IMR-90 (cell line): Measurements from ENCODE around the gene HS3ST5. TPM values are rescaled to one million over a fixed set of nuclear protein-coding genes. Genes with fewer than 3 reads are reported as not detected.

Source experiments
- ATAC-seq: fragments of 200-7000 bp; cut with Tn5 transposase; 2 replicates; pipeline ENCODE4 v1.9.1; 2020; ENCODE audit warnings: low read depth, mild to moderate bottlenecking, moderate library complexity
- BruUV-seq: library from RNA; stranded (reverse); fragments of 400-500 nt; replicated peaks from 2 replicates; lab custom pipeline; 2021; lab: Mats Ljungman, UMichigan
- CTCF ChIA-PET: fragments of 300-600 bp; formaldehyde crosslinking; extraction: SDS; loops from one replicate; lab custom pipeline; 2021; ENCODE audit warnings: antibody characterized with exemption; lab: Yijun Ruan, JAX
- POLR2A ChIA-PET: fragments of 300-600 bp; sonication (Branson Sonifier 250); formaldehyde crosslinking; loops from one replicate; lab custom pipeline; 2022; ENCODE audit warnings: antibody characterized with exemption; ENCODE audit not compliant: unreplicated experiment; lab: Charles Lee
- DNase-seq: peaks from one replicate; pipeline ENCODE4 v3.0.0; 2013
- H2AFZ ChIP-seq: replicated peaks from 2 replicates; pipeline ENCODE3; 2013; ENCODE audit warnings: low read length, mild to moderate bottlenecking; ENCODE audit not compliant: poor library complexity
- H2AK5ac ChIP-seq: 2 replicates; pipeline ENCODE4 v1.6.1; 2013; ENCODE audit warnings: low read depth, low read length, inconsistent platforms
- H2AK9ac ChIP-seq: replicated peaks from 2 replicates; pipeline ENCODE3; 2013; ENCODE audit warnings: mild to moderate bottlenecking, low read depth, low read length, moderate library complexity; ENCODE audit not compliant: poor library complexity
- H2BK120ac ChIP-seq: 2 replicates; pipeline ENCODE4 v1.6.1; 2013; ENCODE audit warnings: low read depth, low read length, inconsistent platforms
- H2BK15ac ChIP-seq: 3 replicates; pipeline ENCODE4 v1.6.1; 2013; ENCODE audit warnings: low read depth, low read length, inconsistent platforms
- H2BK20ac ChIP-seq: 2 replicates; pipeline ENCODE4 v1.6.1; 2013; ENCODE audit warnings: low read depth, mild to moderate bottlenecking, inconsistent platforms, low read length, moderate library complexity
- H2BK5ac ChIP-seq: 2 replicates; pipeline ENCODE4 v1.6.1; 2013; ENCODE audit warnings: mild to moderate bottlenecking, low read depth, low read length, inconsistent platforms; ENCODE audit not compliant: poor library complexity, severe bottlenecking
- H3K14ac ChIP-seq: replicated peaks from 2 replicates; pipeline ENCODE4 v1.6.1; 2013; ENCODE audit warnings: low read depth, low read length, inconsistent platforms
- H3K18ac ChIP-seq: 2 replicates; pipeline ENCODE4 v1.6.1; 2013; ENCODE audit warnings: low read depth, low read length, control low read depth
- H3K23ac ChIP-seq: 2 replicates; pipeline ENCODE4 v1.6.1; 2013; ENCODE audit warnings: low read depth, low read length, inconsistent platforms
- H3K27ac ChIP-seq: 2 replicates; pipeline ENCODE4 v1.5.1; 2013; ENCODE audit warnings: mild to moderate bottlenecking, control low read depth, low read length; ENCODE audit not compliant: insufficient read depth
- H3K27me3 ChIP-seq: 2 replicates; pipeline ENCODE4 v1.6.1; 2013; ENCODE audit warnings: low read length; ENCODE audit not compliant: control insufficient read depth, insufficient read depth
- H3K36me3 ChIP-seq: 2 replicates; pipeline ENCODE4 v1.6.1; 2013; ENCODE audit warnings: low read length, mixed read lengths; ENCODE audit not compliant: control insufficient read depth, insufficient read depth
- H3K4ac ChIP-seq: 2 replicates; pipeline ENCODE4 v1.6.1; 2013; ENCODE audit warnings: low read depth, low read length, inconsistent platforms
- H3K4me1 ChIP-seq: 2 replicates; pipeline ENCODE4 v1.6.1; 2013; ENCODE audit warnings: low read length, mixed read lengths; ENCODE audit not compliant: control insufficient read depth, insufficient read depth
- H3K4me2 ChIP-seq: 2 replicates; pipeline ENCODE4 v1.6.1; 2013; ENCODE audit warnings: low read depth, mild to moderate bottlenecking, control low read depth, low read length, moderate library complexity
- H3K4me3 ChIP-seq: 2 replicates; pipeline ENCODE4 v1.5.1; 2013; ENCODE audit warnings: low read depth, mild to moderate bottlenecking, control low read depth, low read length, moderate library complexity; ENCODE audit not compliant: insufficient read depth
- H3K56ac ChIP-seq: 2 replicates; pipeline ENCODE4 v1.6.1; 2013; ENCODE audit warnings: low read length, inconsistent platforms; ENCODE audit not compliant: insufficient read depth; ENCODE audit errors: extremely low read depth
- H3K79me1 ChIP-seq, 2 experiments: 2 replicates each; pipeline ENCODE4 v1.6.1; 2013; ENCODE audit warnings: low read length in 2 of 2, inconsistent platforms in 1 of 2, low read depth in 1 of 2
- H3K9ac ChIP-seq: 2 replicates; pipeline ENCODE4 v1.6.1; 2013; ENCODE audit warnings: low read depth, low read length, control low read depth
- H3K9me1 ChIP-seq: 2 replicates; pipeline ENCODE4 v1.6.1; 2013; ENCODE audit warnings: low read length, inconsistent platforms; ENCODE audit not compliant: insufficient read depth
- H3K9me3 ChIP-seq: 2 replicates; pipeline ENCODE4 v1.6.1; 2013; ENCODE audit warnings: low read length; ENCODE audit not compliant: control insufficient read depth, insufficient read depth
- H4K20me1 ChIP-seq: 2 replicates; pipeline ENCODE4 v1.6.1; 2013; ENCODE audit warnings: low read length, inconsistent platforms; ENCODE audit not compliant: insufficient read depth
- H4K5ac ChIP-seq: 2 replicates; pipeline ENCODE4 v1.6.1; 2013; ENCODE audit warnings: mild to moderate bottlenecking, low read depth, low read length, control low read depth
- H4K8ac ChIP-seq, 2 experiments: 2 replicates each; pipeline ENCODE4 v1.6.1; 2013; ENCODE audit warnings: low read depth in 2 of 2, low read length in 2 of 2, control low read depth in 1 of 2, inconsistent platforms in 1 of 2
- H4K91ac ChIP-seq: 2 replicates; pipeline ENCODE4 v1.6.1; 2013; ENCODE audit warnings: low read depth, low read length, inconsistent platforms; ENCODE audit not compliant: insufficient read depth
- BHLHE40 ChIP-seq: fragments of 150-350 bp; IDR thresholded peaks from 2 replicates; pipeline ENCODE4 v1.6.1; 2016; ENCODE audit warnings: mild to moderate bottlenecking, low read depth, low read length
- CHD1 ChIP-seq: IDR thresholded peaks from 2 replicates; pipeline ENCODE4 v1.6.1; 2012; ENCODE audit warnings: low read depth, low read length, improper control_type of control experiment
- CTCF ChIP-seq: conservative IDR thresholded peaks from 2 replicates; pipeline ENCODE4 v1.5.1; 2012; ENCODE audit warnings: mild to moderate bottlenecking, low read depth, low read length, improper control_type of control experiment
- ELK1 ChIP-seq: fragments of 150-350 bp; IDR thresholded peaks from 2 replicates; pipeline ENCODE4 v1.6.1; 2016; ENCODE audit warnings: low read depth, mild to moderate bottlenecking, low read length, moderate library complexity, borderline replicate concordance
- FOS ChIP-seq: fragments of 150-350 bp; IDR thresholded peaks from 2 replicates; pipeline ENCODE4 v1.6.1; 2016; ENCODE audit warnings: low read depth, low read length
- MAZ ChIP-seq: IDR thresholded peaks from 2 replicates; pipeline ENCODE4 v1.6.1; 2012; ENCODE audit warnings: low read depth, mild to moderate bottlenecking, low read length, improper control_type of control experiment, moderate library complexity, borderline replicate concordance
- MXI1 ChIP-seq: IDR thresholded peaks from 2 replicates; pipeline ENCODE4 v1.6.1; 2012; ENCODE audit warnings: low read depth, mild to moderate bottlenecking, low read length, moderate library complexity, borderline replicate concordance
- POLR2A ChIP-seq: IDR thresholded peaks from 2 replicates; pipeline ENCODE4 v1.6.1; 2012; ENCODE audit warnings: mild to moderate bottlenecking, low read depth, low read length
- RAD21 ChIP-seq: IDR thresholded peaks from 2 replicates; pipeline ENCODE4 v1.6.1; 2012; ENCODE audit warnings: low read length, improper control_type of control experiment
- RCOR1 ChIP-seq: IDR thresholded peaks from 2 replicates; pipeline ENCODE4 v1.6.1; 2012; ENCODE audit warnings: mild to moderate bottlenecking, low read length, improper control_type of control experiment; ENCODE audit not compliant: insufficient replicate concordance
- RFX5 ChIP-seq: IDR thresholded peaks from 2 replicates; pipeline ENCODE4 v1.8.0; 2012; ENCODE audit warnings: low read depth, mild to moderate bottlenecking, low read length, moderate library complexity
- USF2 ChIP-seq: fragments of 150-350 bp; IDR thresholded peaks from 2 replicates; pipeline ENCODE4 v1.6.1; 2017; ENCODE audit warnings: mild to moderate bottlenecking, antibody characterized with exemption, low read length, low read depth
- WGBS, 2 experiments: methylation state at CpG; one replicate each; pipeline versions ENCODE4 v1.1.5 to v1.1.7; 2013; ENCODE audit warnings: missing lambda C conversion rate in 2 of 2; ENCODE audit not compliant: insufficient read length in 1 of 2; ENCODE audit errors: extremely low coverage in 2 of 2; 5-methylcytosine and 5-hydroxymethylcytosine counted together
- dilution Hi-C: fragments of 300-500 bp; cut with HindIII; formaldehyde crosslinking; loops from one replicate; pipeline ENCODE4 v1.14.3; 2018; ENCODE audit warnings: low sequenced_read_pairs; ENCODE audit not compliant: unreplicated experiment
- in situ Hi-C: fragments of 300-500 bp; cut with MboI; formaldehyde crosslinking; loops from 3 replicates; pipeline ENCODE4 v1.14.3; 2019; ENCODE audit warnings: low sequenced_read_pairs, inconsistent platforms, mixed read lengths
- intact Hi-C: fragments of 100-400 bp; cut with micrococcal nuclease; formaldehyde crosslinking; loops from 2 replicates; pipeline ENCODE4 v1.10.0; 2022
- polyA plus RNA-seq, 3 experiments: library from polyadenylated mRNA; depleted of rRNA; stranded (reverse); fragments of >200 nt; gene quantifications; 2 replicates each; pipeline ENCODE4 v1.2.3, GENCODE V29; 2012; ENCODE audit warnings: low replicate concordance in 1 of 3
- total RNA-seq: library from RNA; depleted of rRNA; stranded (reverse); fragments of >200 nt; gene quantifications from 2 replicates; pipeline ENCODE4 v1.2.3, GENCODE V29; 2012

The HS3ST5 gene
- total and polyA plus RNA-seq, 2 of the 4 experiments (the other 2 are of a cell fraction), result not detected

GRCh38 chr6:114125576-114125975 is 217.2 kb downstream of the HS3ST5 start:
- CTCF ChIA-PET, result no interaction called here
- no peaks in the 10 kb centered on the region for H3K9me3 ChIP-seq
- no peak overlapping the region for H2AK9ac ChIP-seq
- H4K20me1 ChIP-seq, result no peaks in the 10 kb centered on the region
- no peak overlapping the region for H4K5ac ChIP-seq
- H4K8ac ChIP-seq, result no peak overlapping the region
- BruUV-seq, result no TSS peak
- H4K91ac ChIP-seq, result no peak overlapping the region
- no peak for TF ChIP-seq USF2
- TF ChIP-seq RCOR1, result no peak
- no peak for TF ChIP-seq FOS
- no peak for TF ChIP-seq RFX5
- no peak for TF ChIP-seq POLR2A
- no peak for TF ChIP-seq CHD1
- TF ChIP-seq ELK1, result no peak
- TF ChIP-seq MAZ, result no peak
- TF ChIP-seq BHLHE40, result no peak
- no peak for TF ChIP-seq RAD21
- TF ChIP-seq CTCF, result no peak
- no peak for TF ChIP-seq MXI1
- no peak overlapping the region for H2BK120ac ChIP-seq
- H3K4me2 ChIP-seq, result no peak overlapping the region
- no peak overlapping the region for H3K23ac ChIP-seq
- no peak overlapping the region for H3K14ac ChIP-seq
- no peak overlapping the region for H2AK5ac ChIP-seq
- no peak overlapping the region for H2BK5ac ChIP-seq
- DNase-seq (no peak), ATAC-seq (no peak)
- no peak overlapping the region for H3K27ac ChIP-seq
- intact Hi-C loops, result no loop called here
- dilution Hi-C loops, result no loop called here
- POLR2A ChIA-PET, result no interaction called here
- no peak overlapping the region for H3K4ac ChIP-seq
- no peaks in the 10 kb centered on the region for H3K36me3 ChIP-seq
- no peak overlapping the region for H2AFZ ChIP-seq
- no peaks in the 10 kb centered on the region for H3K79me1 ChIP-seq
- in situ Hi-C loops, result no loop called here
- H3K56ac ChIP-seq, result no peak overlapping the region
- no peak overlapping the region for H3K18ac ChIP-seq
- no peak overlapping the region for H2BK15ac ChIP-seq
- H3K4me1 ChIP-seq, result no peaks in the 10 kb centered on the region
- no peak overlapping the region for H3K9ac ChIP-seq
- WGBS, 2 experiments, result no CpG with 5 or more reads among the region's 3 CpGs
- H3K4me3 ChIP-seq, result no peak overlapping the region
- H3K9me1 ChIP-seq, result no peaks in the 10 kb centered on the region
- no peak overlapping the region for H2BK20ac ChIP-seq
- peaks cover 4% of the 10 kb centered on the region for H3K27me3 ChIP-seq
